GM21360 (cell line): Measurements from ENCODE around the gene PPFIA2.
"Not testable (repeated sequence)": the region's sequence is repeated elsewhere in the genome, so short reads cannot be mapped to it uniquely, and the experiment has no call there.

ENCODE experiments used
- ATAC-seq: cut with Tn5 transposase; IDR thresholded peaks from one replicate; pipeline ENCODE4 v1.9.1; 2021; ENCODE audit warnings: mild to moderate bottlenecking, moderate library complexity; ENCODE audit not compliant: unreplicated experiment

The PPFIA2 gene

GRCh38 chr12:81670759-81671158 lies 88.4 kb downstream of the PPFIA2 start:
- no peak for ATAC-seq

- ATAC-seq = peak; percentile 98
Measured at GRCh38 chr12:81668475-81668874, 90.7 kb downstream of the PPFIA2 start.

GRCh38 chr12:81659310-81659709 lies 99.8 kb downstream of the PPFIA2 start:
- not testable (repeated sequence) for ATAC-seq

- peak; percentile 84 for ATAC-seq
Measured at GRCh38 chr12:81644503-81644902, 114.6 kb downstream of the PPFIA2 start.

- ATAC-seq = no peak
Measured at GRCh38 chr12:81639196-81639595, 120.0 kb downstream of the PPFIA2 start.

- no peak for ATAC-seq
Measured at GRCh38 chr12:81633127-81633526, 126.0 kb downstream of the PPFIA2 start.

- no peak for ATAC-seq
Measured at GRCh38 chr12:81627336-81628189, 131.6 kb downstream of the PPFIA2 start.

GRCh38 chr12:81626406-81626805 lies 132.7 kb downstream of the PPFIA2 start:
- ATAC-seq = no peak

GRCh38 chr12:81617915-81618314 lies 141.2 kb downstream of the PPFIA2 start:
- ATAC-seq = no peak

- ATAC-seq = no peak
Measured at GRCh38 chr12:81615026-81615588, 144.0 kb downstream of the PPFIA2 start.

GRCh38 chr12:81610955-81611889 lies 147.9 kb downstream of the PPFIA2 start:
- ATAC-seq = peak; percentile 81

- ATAC-seq = no peak
Measured at GRCh38 chr12:81597928-81598604, 161.1 kb downstream of the PPFIA2 start.

- ATAC-seq = no peak
Measured at GRCh38 chr12:81596558-81596957, 162.6 kb downstream of the PPFIA2 start.

GRCh38 chr12:81591256-81591655 lies 167.9 kb downstream of the PPFIA2 start:
- no peak for ATAC-seq

GRCh38 chr12:81590703-81591102 lies 168.4 kb downstream of the PPFIA2 start:
- ATAC-seq = not testable (repeated sequence)

GRCh38 chr12:81588235-81589008 lies 170.7 kb downstream of the PPFIA2 start:
- peak; percentile 81 for ATAC-seq

- ATAC-seq = no peak
Measured at GRCh38 chr12:81585787-81586186, 173.4 kb downstream of the PPFIA2 start.

GRCh38 chr12:81573228-81573627 lies 185.9 kb downstream of the PPFIA2 start:
- no peak for ATAC-seq

GRCh38 chr12:81572411-81572810 lies 186.7 kb downstream of the PPFIA2 start:
- no peak for ATAC-seq

- ATAC-seq = no peak
Measured at GRCh38 chr12:81570234-81570633, 188.9 kb downstream of the PPFIA2 start.
